HG02970 (cell line): ENCODE results near the gene SMAD2.
"Not testable (repeated sequence)": the region's sequence is repeated elsewhere in the genome, so short reads cannot be mapped to it uniquely, and the experiment has no call there.

Experiments
- ATAC-seq: cut with Tn5 transposase; IDR thresholded peaks from one replicate; pipeline ENCODE4 v1.9.1; 2021; ENCODE audit warnings: mild to moderate bottlenecking, moderate library complexity, moderate number of reproducible peaks; ENCODE audit not compliant: unreplicated experiment, low FRiP score

The SMAD2 gene

DNA sequence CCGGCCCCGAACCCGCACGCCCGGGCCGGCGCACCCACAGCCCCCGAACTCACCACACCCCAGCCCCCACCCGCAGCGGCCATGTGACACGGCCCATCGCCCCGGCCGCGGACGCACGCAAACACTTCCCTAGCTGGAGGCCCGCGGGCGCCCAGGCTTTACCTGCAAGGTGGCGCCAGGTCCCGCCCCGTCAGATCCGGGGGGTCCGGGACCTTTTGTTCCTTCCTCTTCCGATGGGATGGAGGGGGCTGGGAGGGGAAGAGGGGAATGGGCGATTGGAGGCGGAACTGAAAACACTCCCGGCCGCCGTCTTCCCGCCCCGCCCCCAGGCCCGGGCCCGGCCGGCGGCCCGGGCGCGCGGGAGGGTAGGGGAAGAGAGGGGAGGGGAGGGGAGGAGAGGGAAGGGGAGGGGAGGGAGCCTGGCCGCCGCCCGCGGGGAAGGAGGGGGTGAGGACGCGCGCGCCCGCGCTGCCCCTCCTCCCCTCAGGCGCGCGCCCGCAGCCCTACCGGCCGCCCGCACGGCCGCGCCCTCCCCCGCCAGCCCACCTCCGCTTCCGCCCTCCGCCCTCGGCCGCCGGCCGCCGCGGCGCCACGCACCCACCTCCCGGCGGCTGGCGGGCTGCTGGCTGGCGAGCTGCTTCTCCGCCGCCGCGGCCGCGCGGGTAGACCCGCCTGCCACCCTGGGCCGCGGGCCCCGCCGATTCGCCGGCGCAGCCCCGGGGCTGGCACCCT is at the start of gene SMAD2:
TSS of gene SMAD2 (minus strand) at position 461 of the 732 bp plus-strand sequence. CDS start 33,903 bp downstream, outside the sequence.
- ATAC-seq, result peak; percentile 56

DNA sequence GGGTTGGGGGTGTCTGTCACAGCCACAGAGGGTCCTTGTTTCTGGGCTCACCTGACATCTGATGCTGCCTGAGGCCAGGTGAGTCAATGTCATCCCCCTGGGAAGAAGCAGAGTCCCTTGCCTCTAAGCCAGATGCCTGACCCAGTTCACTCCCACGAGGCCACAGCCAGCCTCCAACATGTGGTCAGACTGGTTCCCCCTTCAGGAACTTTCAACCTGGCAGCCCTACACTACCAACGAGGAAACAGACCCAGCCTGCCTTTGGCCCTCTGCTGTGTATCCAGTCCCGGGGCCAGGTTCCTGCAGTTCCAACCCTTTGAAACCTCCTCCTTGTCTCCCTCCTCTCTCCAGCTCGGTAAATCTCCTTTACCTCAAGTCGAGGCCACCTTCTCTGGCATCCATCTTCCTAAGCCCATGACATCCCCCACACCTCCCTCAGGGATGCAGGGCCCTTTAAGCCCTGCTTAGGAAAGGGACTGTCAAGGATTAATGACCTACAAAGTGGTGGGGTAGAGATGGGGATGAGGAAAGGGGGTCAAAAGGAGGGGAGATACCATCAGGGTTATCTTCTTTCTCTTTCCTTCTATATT is 49.2 kb upstream of the SMAD2 start:
- ATAC-seq, result no peak

DNA sequence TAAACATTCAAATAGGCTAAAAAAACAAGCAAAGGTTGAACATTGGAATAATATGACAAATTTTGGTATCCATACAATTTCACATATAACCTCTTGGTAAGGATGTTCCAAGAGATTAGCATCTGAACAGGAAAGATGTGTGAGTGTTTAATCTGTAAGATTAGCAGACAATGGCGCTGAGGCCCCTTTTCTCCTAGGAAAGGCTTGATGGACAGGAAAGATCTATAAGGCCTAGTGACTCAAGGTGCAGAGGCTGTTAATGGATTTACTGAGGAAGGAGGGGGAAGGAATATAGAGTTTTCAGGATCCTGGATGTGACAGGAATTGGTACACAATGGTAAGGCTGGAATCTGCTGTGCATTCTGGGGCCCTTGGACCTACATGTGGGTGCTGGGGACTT is 48.1 kb upstream of the SMAD2 start:
- ATAC-seq, result no peak

DNA sequence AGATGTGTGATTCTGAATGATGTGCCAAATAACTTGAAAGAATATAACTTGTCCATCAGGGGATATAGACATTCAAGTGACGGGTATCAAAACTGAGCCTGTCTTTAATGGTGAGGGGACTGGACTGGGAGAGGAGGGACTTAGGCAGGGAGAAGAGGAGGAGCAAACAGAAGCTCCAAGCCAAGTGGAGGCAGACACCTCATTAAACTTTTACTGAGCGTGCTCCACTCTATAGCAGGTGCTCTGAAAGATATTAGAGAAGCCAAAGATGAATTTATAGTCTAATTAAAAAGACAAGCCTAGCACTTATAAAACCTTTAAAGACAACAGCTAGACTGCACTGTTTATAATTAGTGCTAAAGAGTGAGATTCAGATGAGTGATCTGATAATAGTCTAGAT is 47.7 kb upstream of the SMAD2 start:
- no peak for ATAC-seq

DNA sequence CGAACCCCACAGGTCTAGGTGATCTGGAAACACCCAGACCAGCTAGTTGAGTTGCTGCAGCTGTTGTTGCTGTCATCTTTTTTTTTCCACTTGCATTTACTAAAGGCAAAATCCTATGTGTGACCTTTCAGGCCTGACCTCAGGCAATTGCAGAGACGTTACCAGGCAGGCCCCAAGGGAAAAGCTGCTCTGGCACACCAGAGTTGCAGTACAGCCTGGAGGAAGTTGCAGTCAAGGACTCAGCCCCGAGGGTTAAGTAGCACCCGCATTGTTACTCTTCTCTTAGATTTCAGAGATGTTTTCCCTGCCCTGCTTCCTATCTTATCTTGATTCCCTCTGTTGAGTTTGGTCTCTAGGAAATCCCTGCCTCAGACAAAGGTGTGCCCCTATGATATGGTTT is 45.2 kb upstream of the SMAD2 start:
- ATAC-seq, result no peak

DNA sequence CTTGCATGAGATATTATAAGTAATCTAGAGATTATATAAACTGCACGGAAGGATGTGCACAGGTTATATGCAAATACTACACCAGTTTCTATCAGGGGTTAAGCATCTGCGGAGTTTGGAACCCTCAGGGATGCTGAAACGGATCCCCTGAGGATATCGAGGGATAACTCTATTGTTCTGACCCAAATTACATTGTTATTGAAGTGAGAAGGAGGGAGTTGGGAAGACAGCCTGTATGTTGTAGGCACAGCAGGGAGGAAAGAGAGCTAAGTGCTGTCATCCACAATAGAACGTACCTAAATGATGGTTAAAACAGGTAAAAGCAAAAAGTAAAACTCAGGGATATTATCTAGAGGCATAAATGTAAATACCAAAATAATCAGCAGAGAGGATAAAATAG is 44.6 kb upstream of the SMAD2 start:
- ATAC-seq, result no peak

DNA sequence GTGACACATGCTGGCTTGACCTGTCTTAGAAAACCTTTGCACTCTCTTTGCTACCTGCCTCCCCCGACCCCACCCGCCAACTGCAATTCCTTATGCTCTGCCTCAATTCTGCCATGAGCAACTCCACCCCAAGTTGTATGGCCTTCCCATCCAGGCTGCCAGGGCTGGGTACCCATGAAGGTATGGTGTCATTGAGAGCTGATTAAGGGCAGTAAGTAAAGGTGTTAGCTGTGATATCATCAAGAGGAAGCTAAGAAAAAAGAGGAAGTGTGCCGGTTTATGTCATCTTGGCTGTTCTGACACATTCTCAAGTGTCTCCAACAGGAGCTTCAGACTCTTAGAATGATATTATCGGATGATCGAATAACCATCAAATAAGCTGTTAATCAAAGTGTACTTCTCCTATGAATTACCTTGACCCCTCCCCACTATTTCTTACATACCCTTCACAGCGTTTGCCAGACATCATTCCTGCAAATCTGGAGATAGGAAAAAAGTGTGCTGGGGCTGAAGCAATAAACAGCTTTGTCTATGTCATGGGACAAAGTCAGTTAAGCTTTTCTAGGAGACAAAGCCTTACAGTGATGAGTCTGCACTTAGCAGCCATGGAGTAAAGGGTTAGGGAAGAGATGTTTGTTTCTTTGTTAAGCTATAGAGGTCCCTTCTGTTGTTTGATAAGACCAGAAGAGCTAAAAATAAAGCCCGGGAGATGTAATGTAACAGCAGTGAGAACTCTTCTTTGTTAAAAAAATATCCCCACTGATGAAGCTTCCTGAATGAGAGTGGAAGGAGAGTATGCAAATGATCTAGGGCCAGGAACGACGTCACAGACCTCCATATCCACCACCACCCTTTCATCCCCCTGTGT is 40.4 kb upstream of the SMAD2 start:
- no peak for ATAC-seq

DNA sequence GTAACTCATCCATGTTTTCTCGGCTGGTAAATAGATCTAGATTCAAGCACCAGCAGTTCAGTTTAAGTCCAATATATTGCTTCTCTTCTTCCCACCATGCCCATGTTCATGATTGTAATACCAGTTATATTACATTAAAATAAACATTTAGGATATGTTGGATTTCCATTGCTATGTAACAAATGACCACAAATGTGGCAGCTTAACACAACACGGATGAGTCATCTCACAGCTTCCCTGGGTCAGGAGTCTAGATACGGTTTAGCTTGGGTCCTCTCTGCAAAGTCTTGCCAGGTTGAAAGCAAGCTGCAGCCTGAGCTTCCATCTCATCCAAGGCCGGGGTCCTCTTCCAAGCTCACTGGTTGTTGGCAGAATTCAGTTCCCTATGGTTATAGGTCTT is 39.4 kb upstream of the SMAD2 start:
- ATAC-seq, result no peak

DNA sequence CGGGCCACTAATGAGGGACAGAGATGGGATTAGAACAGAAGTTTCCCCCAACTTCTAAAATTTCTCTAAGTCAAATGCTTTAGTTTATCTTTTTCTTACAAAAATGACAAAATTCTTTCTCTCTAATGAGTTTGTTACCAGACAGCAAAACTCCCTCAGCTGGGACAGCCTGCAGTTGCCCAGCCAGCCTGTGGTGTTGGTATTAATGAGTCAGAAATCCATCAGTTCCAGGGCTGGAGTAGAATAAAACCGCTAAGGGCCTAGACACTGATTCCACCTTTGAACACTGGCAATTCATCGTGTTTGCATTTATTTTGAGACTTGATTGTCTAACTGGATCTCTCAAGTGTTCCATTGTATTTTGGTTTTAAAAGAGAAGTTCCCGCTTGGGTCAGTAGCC is 38.3 kb upstream of the SMAD2 start:
- no peak for ATAC-seq

DNA sequence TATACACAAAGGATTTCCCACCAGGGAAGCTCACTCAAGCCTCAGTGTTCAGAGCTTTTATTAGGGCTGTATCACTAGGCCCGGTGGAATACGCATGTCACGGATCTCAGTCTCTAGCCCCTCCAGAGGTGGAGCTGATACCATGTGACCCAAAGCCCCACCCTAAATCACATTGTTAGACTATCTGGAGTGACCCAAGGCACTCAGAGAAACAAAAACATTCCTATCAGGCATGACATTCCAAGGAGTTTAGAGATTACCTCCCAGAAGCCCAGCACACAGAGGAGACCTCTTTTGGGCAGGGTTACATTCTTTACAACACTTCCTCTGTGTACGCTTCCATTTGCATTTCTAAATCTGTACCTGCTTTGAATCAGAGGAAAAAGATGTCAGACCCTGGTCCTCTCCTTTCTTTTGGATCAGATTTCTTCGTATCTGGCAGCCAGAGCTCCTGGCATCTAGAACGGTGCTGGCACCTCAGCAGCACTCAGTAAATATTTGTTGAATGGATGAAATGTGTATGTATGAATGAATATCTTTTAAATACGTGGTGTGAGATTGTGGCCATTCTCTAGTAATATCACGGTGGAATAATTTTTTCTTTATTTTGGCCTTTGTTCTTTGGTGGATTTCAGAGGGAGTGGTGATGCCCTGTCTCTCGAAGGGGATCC is 37.7 kb upstream of the SMAD2 start:
- ATAC-seq, result no peak

DNA sequence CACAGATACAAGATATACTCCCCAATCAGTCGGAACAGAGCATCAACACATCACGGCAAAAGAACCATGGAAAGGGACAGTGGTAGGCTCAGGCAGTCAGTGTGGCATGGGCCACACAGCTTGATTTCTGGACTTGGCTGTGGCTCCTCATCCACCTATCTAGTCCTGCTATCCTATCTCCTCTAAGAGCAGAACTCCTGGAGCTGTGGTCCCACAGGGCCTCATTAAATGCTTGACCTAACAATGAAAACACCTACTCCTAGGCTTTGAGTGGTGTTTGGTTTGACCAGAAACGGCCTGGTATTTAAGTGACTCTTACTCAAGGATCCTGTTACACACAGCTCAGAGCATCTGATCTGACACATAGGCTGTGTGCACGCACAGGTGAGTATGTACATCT is 33.6 kb upstream of the SMAD2 start:
- ATAC-seq, result no peak

DNA sequence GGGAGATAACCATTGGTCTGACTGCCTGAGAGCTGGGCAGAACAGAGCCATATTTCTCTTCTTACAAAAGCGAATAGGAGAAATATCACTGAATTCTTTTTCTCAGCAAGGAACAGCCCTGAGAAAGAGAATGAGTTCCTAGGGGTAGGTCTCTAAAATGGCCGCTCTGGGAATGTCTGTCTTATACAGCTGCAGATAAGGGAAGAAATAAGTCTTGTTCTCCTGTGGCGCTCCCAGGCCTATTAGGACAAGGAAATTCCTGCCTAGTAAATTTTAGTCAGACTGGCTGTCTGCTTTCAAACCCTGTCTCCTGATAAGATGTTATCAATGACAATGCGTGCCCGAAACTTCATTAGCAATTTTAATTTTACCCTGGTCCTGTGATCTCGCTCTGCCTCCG is 30.5 kb upstream of the SMAD2 start:
- not testable (repeated sequence) for ATAC-seq

DNA sequence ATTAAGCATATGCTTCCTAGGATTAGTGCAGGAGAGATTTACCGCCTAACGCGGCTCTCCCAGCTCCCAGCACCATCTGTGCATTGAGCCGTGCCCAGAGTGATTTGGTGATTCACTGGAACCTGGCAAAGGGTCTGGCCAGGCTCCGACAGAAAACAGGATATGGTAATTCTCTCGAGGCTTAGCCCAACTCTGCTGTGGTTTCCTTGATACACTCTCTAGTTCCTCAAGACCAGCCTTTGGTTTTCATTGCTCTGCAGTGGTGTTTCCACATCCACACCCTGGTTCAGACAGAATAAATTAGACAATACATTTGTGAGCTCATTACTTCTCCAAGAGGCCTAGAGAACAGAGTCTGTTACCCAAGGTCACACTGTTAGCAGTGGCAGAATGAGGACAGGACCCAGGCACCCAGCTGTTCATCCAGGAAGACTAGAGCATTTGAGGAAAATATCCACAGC is 23.0 kb upstream of the SMAD2 start:
- ATAC-seq, result no peak

DNA sequence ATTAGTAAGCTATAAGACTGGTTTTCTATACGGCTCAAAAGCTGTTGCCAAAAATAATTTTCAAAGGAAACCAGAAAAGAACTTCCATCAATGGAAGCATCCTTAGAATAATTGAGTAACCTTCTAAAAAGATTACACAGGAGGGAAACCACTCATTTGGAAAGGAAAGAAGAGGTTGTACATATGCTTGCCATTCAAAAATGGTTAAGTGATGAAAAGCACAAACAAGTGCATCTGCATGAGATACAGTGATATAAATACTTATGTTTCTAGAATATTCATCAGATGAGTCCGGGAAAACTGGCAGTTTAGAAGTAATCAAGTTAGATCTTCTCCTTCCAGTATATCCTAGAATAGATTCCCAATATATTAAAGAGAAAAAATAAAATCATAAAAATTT is 20.1 kb upstream of the SMAD2 start:
- no peak for ATAC-seq

DNA sequence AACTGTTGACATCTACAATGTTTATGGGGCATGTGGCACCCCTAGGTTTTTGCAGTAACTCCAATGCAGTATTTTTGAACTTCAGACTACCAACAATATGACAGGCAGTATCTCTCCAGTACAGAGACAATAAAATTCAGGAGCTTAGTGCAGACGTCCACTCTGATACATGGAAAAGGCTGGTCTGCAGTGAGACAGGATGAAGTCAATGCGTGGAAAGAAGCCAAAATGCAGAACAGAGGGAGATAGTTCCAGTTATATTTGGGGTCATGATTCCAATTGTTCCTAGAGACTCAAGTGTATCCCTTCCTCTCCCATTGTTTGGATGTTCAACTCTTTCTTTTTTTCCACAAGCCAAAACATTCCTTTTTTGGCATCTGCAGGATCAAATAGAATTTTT is 18.7 kb upstream of the SMAD2 start:
- ATAC-seq, result no peak

DNA sequence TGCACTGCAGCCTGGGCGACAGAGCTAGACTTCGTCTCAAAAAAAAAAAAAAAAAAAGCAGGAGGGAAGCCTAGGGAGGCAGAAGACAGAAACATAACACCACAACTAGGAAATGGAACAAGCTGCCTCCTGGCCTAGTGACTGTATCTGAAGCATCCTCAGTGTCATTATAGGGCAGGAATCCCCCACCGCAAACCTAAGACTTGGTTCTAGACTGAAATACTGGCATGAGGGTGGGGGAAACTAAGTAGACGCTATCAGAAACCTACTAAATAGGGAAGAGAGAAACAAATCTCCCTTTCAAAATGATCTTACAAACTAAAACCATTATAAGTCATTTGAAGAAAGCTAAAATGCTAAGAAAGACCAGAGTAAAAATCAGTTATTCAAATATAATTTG is 16.4 kb upstream of the SMAD2 start:
- ATAC-seq, result no peak

DNA sequence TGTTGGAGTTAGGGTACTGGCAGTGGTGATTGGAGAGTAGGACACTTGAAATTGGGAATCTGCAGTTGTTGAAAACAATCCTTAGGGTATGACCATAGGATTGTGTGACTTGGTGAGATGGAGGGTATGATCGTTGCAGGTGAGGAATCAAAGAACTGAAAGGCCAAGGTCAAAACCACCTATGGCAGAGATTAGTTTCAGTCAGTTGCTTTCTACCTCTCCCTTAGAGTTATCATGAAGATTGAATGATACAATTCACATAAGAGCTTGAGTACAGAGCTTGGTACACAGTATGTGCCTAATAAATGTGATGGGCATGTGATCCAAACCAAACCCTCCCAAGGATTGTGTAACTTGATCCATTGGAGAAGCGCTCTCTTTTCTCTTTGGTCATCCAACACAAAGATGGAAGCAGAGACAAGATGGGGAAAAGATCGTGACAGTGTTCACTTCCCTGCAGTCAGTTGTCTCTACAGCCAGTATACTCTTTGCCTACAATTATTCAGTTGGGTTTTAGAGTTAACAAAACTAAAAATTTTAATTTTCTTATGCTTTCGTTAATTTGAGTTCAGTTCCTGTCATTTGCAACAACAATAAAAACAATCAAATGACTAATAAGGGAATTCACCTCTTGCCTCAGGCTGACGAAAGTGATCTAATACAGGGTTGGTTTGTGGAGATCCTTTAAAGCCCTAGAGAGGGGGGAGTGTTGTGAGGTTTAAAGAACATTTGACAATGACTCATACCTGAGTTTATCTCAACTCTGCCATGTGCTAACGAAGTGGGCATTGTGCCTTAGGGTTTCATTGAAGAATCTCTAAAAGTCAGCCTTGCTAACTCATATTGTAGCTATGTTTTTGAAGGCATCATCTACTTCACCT is 14.8 kb upstream of the SMAD2 start:
- no peak for ATAC-seq

DNA sequence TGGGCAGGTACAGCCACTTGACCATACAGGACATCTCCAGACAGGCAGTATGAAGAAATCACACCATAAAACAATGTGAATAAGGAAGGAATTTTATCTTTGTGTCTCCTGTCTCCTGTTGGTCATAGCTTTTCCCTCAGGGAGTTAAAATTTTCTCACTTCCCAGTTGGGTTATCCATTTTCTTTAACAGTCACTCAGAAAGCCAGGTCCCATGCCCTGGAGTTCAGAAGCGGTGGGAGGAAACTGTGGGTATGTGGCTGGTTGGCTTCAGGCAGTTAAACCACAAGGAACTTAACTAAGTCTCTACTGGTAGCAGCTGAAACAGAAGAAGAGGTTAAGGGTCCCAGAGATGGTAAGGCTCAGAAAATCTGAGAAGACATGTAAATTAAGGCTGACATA is 6.5 kb upstream of the SMAD2 start:
- ATAC-seq, result no peak

DNA sequence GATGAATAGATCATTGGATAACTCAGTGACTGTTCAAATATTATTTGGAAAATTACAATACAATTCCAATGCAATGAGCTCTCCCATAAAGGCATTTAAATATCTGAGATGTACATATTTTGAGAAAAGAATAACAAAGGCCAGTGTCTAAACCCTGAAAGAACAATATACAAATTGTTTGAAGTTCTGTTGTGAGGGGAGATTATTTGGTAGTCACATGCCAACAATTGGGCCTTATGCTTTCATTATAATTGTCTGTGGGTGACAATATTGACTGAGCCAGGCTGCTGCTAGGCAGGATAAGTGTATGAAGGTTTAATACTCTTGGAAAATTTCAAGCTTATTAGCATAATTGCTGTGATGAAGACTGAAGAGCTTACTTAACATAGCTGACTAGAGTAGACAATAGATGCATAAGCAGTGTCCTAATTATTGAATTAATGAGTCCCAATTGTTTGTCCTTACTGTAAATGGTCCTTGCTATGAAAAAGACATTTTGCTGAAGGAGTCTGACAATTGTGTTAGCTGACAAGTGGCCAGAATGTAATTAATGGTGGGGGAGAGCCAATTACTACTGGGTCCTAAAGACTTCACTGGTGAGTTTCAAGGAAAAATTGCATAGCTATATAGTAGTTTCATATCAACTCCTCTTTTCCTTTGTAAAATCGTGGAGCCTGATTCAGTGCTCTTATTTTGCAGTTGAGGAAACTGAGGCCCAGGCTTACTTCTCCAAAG is 5.0 kb upstream of the SMAD2 start:
- ATAC-seq, result no peak
